Activated CD4-positive, alpha-beta T cell treated with anti-CD3 and anti-CD28 coated beads, Interleukin-2, amount 50 U/mL, for 4 hours (primary cell): ENCODE results near the gene ZNF524.

Experiments used
- DNase-seq, 2 experiments: peaks; one replicate each; pipeline ENCODE4 v3.0.0-alpha.2; 2020

ZNF524 gene

GRCh38 chr19:55603115-55603514 lies 3.0 kb downstream of the ZNF524 start:
- DNase-seq = no peak

- DNase-seq = no peak
Observed at GRCh38 chr19:55603581-55604292, 3.6 kb downstream of the ZNF524 start.

- peak; percentile 98 to 99 for DNase-seq
Observed at GRCh38 chr19:55605207-55605636, 5.1 kb downstream of the ZNF524 start.

GRCh38 chr19:55605637-55606470 lies 5.8 kb downstream of the ZNF524 start, which contains the start of gene ZNF865:
Gene ZNF865 (plus strand): TSS chr19:55605647. CDS start chr19:55613619, 7,972 bp downstream.
- peak; percentile 59 to 60 for DNase-seq

GRCh38 chr19:55606471-55606787 lies 6.3 kb downstream of the ZNF524 start:
- DNase-seq = no peak

GRCh38 chr19:55606817-55607216 lies 6.7 kb downstream of the ZNF524 start:
- no peak for DNase-seq

GRCh38 chr19:55609326-55609725 lies 9.2 kb downstream of the ZNF524 start:
- no peak for DNase-seq

- no peak for DNase-seq
Observed at GRCh38 chr19:55611300-55611982, 11.4 kb downstream of the ZNF524 start.

GRCh38 chr19:55611983-55612645 lies 12.0 kb downstream of the ZNF524 start:
- no peak for DNase-seq

GRCh38 chr19:55613396-55613795 lies 13.3 kb downstream of the ZNF524 start:
- no peak for DNase-seq

- no peak for DNase-seq
Observed at GRCh38 chr19:55613930-55614710, 14.0 kb downstream of the ZNF524 start.

GRCh38 chr19:55614711-55615542 lies 14.8 kb downstream of the ZNF524 start:
- DNase-seq = no peak

- DNase-seq = no peak
Observed at GRCh38 chr19:55615543-55616394, 15.7 kb downstream of the ZNF524 start.

- no peak for DNase-seq
Observed at GRCh38 chr19:55616395-55616875, 16.3 kb downstream of the ZNF524 start.

GRCh38 chr19:55617426-55617825 lies 17.3 kb downstream of the ZNF524 start:
- DNase-seq = no peak

- DNase-seq = no peak
Observed at GRCh38 chr19:55618426-55618825, 18.3 kb downstream of the ZNF524 start.

- DNase-seq = no peak
Observed at GRCh38 chr19:55619286-55619685, 19.2 kb downstream of the ZNF524 start.

GRCh38 chr19:55620410-55621204 lies 20.5 kb downstream of the ZNF524 start:
- no peak for DNase-seq

- DNase-seq = no peak
Observed at GRCh38 chr19:55621205-55621672, 21.2 kb downstream of the ZNF524 start.
